SU-DHL-6 (cell line): Measurements from ENCODE around the gene ALKBH3.

Experiments
- H2AFZ ChIP-seq: fragments of 200-600 bp; sonication (generic); 2 replicates; pipeline ENCODE4 v1.6.1; 2014; ENCODE audit warnings: low read depth, mild to moderate bottlenecking, moderate library complexity, mixed read lengths, antibody characterized with exemption, low read length; ENCODE audit not compliant: severe bottlenecking
- H3F3A ChIP-seq: fragments of 200-600 bp; shearing (Covaris generic); 2 replicates; pipeline ENCODE4 v1.6.0; 2016; ENCODE audit warnings: antibody characterized with exemption, mild to moderate bottlenecking; ENCODE audit not compliant: insufficient read depth
- H3K27ac ChIP-seq: fragments of 200-600 bp; sonication (generic); 2 replicates; pipeline ENCODE4 v1.5.1; 2016; ENCODE audit warnings: low read depth, mild to moderate bottlenecking, low read length, moderate library complexity, mixed read lengths
- H3K27me3 ChIP-seq: fragments of 200-600 bp; sonication (generic), shearing (Covaris generic); 2 replicates; pipeline ENCODE4 v1.6.0; 2014; ENCODE audit warnings: mild to moderate bottlenecking, low read length
- H3K36me3 ChIP-seq: fragments of 200-600 bp; sonication (generic); 2 replicates; pipeline ENCODE4 v1.6.1; 2014; ENCODE audit warnings: mild to moderate bottlenecking, low read length, mixed read lengths
- H3K4me2 ChIP-seq: fragments of 300-600, 200-600 bp; shearing (Covaris generic), sonication (generic); 2 replicates; pipeline ENCODE4 v1.6.0; 2014; ENCODE audit warnings: low read length, low read depth, mild to moderate bottlenecking; ENCODE audit not compliant: poor library complexity, severe bottlenecking
- H3K4me3 ChIP-seq: fragments of 200-600 bp; sonication (generic); 2 replicates; pipeline ENCODE4 v1.5.1; 2014; ENCODE audit warnings: antibody characterized with exemption, low read length, mild to moderate bottlenecking, mixed read lengths; ENCODE audit not compliant: insufficient read depth, poor library complexity, severe bottlenecking
- H3K79me2 ChIP-seq: fragments of 200-600 bp; sonication (generic); 2 replicates; pipeline ENCODE4 v1.6.1; 2014; ENCODE audit warnings: mild to moderate bottlenecking, low read length, moderate library complexity; ENCODE audit not compliant: insufficient read depth
- H3K9ac ChIP-seq: fragments of 200-600 bp; sonication (generic); 2 replicates; pipeline ENCODE4 v1.7.0; 2014; ENCODE audit warnings: mild to moderate bottlenecking, low read length
- H3K9me2 ChIP-seq: fragments of 200-600 bp; sonication (generic); replicated peaks from 2 replicates; pipeline ENCODE4 v1.6.1; 2014; ENCODE audit warnings: low read length; ENCODE audit not compliant: insufficient read depth
- H3K9me3 ChIP-seq: fragments of 200-600 bp; sonication (generic); 2 replicates; pipeline ENCODE4 v1.6.1; 2014; ENCODE audit warnings: low read length, mixed read lengths; ENCODE audit not compliant: insufficient read depth
- H4K20me1 ChIP-seq: fragments of 200-600 bp; sonication (generic); 2 replicates; pipeline ENCODE4 v1.6.1; 2014; ENCODE audit warnings: low read depth, mild to moderate bottlenecking, antibody characterized with exemption, low read length, moderate library complexity, mixed read lengths
- EZH2phosphoT487 ChIP-seq: fragments of 200-600 bp; sonication (generic), shearing (Covaris generic); conservative IDR thresholded peaks from 2 replicates; pipeline ENCODE4 v1.6.1; 2018; ENCODE audit warnings: mild to moderate bottlenecking, antibody characterized with exemption, low read length, moderate library complexity, mixed read lengths
- TF ChIP-seq, protein P1 (sequence below): fragments of 200-600 bp; sonication (generic); IDR thresholded peaks from one replicate; pipeline ENCODE4 v1.5.1; 2017; ENCODE audit warnings: antibody characterized with exemption, mild to moderate bottlenecking, low read length, moderate library complexity; ENCODE audit not compliant: insufficient read depth, poor library complexity, severe bottlenecking

The ALKBH3 gene

DNA sequence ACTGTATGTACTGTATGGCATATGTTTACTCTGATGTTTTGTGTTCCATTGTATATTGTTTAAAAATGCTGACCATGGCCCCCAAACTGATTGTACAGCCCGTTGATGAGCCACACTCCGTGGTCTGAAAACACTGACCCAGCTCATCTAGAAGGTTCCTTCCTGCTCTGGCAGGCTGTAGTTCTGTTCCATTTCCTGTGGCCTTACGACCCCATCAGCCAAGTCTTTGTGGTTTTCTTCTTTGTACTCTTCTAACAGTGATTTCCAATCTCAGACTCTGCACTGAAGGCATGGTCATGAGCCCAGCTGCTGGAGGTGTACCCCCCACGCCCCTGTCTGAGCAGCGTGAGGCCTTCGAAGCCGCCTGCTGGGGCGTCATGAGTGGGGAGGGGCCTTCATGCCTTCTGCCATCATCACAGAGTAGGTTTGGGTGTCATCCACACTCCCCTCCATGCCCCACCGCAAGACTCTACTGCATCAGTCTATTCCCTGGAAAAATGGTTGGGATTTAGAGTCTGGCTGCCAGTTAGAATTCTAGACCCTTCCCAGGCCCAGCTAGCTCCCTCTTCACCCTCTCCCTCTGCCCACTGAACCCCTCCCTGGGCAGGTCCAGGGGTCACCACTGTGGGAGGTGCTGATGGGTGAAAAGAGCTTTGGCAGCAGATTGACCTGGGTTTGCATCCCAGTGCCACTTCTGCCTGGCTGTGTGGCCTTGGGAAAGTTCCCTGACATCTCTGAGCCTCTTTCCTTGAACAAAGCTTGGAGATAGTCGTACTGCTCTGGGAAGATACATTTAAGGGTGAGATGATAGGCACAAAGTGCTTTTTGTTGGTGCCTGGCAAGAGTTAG lies 50.5 kb downstream of the ALKBH3 start:
- H3K4me2 ChIP-seq, result no peak overlapping the region
- no peak overlapping the region for H2AFZ ChIP-seq
- no peak overlapping the region for H3K27ac ChIP-seq
- no peaks in the 10 kb centered on the region for H3K9me2 ChIP-seq
- H3K9ac ChIP-seq, result no peak overlapping the region
- no peaks in the 10 kb centered on the region for H3K9me3 ChIP-seq
- TF ChIP-seq EZH2phosphoT487, result no peak
- TF ChIP-seq, protein P1, sequence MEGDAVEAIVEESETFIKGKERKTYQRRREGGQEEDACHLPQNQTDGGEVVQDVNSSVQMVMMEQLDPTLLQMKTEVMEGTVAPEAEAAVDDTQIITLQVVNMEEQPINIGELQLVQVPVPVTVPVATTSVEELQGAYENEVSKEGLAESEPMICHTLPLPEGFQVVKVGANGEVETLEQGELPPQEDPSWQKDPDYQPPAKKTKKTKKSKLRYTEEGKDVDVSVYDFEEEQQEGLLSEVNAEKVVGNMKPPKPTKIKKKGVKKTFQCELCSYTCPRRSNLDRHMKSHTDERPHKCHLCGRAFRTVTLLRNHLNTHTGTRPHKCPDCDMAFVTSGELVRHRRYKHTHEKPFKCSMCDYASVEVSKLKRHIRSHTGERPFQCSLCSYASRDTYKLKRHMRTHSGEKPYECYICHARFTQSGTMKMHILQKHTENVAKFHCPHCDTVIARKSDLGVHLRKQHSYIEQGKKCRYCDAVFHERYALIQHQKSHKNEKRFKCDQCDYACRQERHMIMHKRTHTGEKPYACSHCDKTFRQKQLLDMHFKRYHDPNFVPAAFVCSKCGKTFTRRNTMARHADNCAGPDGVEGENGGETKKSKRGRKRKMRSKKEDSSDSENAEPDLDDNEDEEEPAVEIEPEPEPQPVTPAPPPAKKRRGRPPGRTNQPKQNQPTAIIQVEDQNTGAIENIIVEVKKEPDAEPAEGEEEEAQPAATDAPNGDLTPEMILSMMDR, result no peak
- no peaks in the 10 kb centered on the region for H3K79me2 ChIP-seq
- no peaks in the 10 kb centered on the region for H3F3A ChIP-seq
- no peak overlapping the region for H3K4me3 ChIP-seq
- H4K20me1 ChIP-seq, result no peaks in the 10 kb centered on the region
- no peaks in the 10 kb centered on the region for H3K36me3 ChIP-seq
- no peaks in the 10 kb centered on the region for H3K27me3 ChIP-seq

DNA sequence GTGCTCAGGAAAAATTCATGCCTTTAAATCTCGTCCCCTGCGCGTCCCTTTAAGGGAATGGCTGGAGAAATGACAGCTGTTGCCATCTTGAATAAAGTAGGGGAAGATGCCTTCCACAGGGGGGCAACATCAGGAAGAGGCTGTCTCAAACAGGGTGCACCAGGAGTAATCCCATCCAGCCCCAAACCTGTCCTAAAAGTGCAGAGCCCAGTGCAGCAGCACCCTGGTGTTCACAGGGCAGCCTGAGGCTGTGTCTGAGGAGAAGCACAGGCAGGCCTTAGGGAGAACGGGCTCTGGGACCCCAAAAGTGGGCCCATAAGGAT lies 51.0 kb downstream of the ALKBH3 start:
- H3K4me2 ChIP-seq, result no peak overlapping the region
- no peaks in the 10 kb centered on the region for H4K20me1 ChIP-seq
- no peaks in the 10 kb centered on the region for H3K27me3 ChIP-seq
- no peak overlapping the region for H3K9ac ChIP-seq
- no peak for TF ChIP-seq EZH2phosphoT487
- TF ChIP-seq, protein P1, result no peak
- no peak overlapping the region for H3K4me3 ChIP-seq
- H3K36me3 ChIP-seq, result no peaks in the 10 kb centered on the region
- H3K79me2 ChIP-seq, result no peaks in the 10 kb centered on the region
- no peaks in the 10 kb centered on the region for H3F3A ChIP-seq
- H2AFZ ChIP-seq, result no peak overlapping the region
- no peak overlapping the region for H3K27ac ChIP-seq
- no peaks in the 10 kb centered on the region for H3K9me2 ChIP-seq
- no peaks in the 10 kb centered on the region for H3K9me3 ChIP-seq

DNA sequence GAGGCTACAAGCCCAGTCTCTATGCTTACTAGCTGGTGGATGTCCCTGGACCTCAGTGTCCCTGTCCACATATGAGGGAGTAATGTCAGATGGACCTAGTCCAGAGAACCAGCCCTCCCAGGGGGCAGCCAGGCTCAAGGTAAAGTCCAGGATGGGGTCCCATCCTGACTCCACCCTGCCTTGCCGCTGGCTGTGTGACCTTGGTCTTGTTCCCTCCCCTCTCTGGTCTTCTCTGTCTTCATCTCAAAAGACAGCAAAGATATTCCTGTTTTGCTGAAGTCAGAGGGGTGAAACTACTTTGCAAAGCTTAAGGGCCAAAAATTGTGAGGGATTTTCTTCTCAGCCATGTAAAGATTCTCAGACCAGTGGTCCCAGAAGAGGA lies 52.6 kb downstream of the ALKBH3 start:
- Histone ChIP-seq H4K20me1 (no peaks in the 10 kb centered on the region), H3K9me3 (no peaks in the 10 kb centered on the region), H3K9ac (no peak overlapping the region), H3K4me3 (no peak overlapping the region), H3K36me3 (no peaks in the 10 kb centered on the region), H2AFZ (no peak overlapping the region), H3K79me2 (no peaks in the 10 kb centered on the region), H3K27ac (no peak overlapping the region), H3K27me3 (no peaks in the 10 kb centered on the region), H3F3A (no peaks in the 10 kb centered on the region), H3K4me2 (no peak overlapping the region), H3K9me2 (no peaks in the 10 kb centered on the region)
- no peak for TF ChIP-seq EZH2phosphoT487
- TF ChIP-seq, protein P1, result no peak
